PC-3 (cell line): ENCODE results near the gene ANKFN1.

Experiments used
- CTCF ChIP-seq: fragments of 300-600 bp; sonication (generic); conservative IDR thresholded peaks from 2 replicates; pipeline ENCODE4 v1.5.1; 2017; ENCODE audit warnings: antibody characterized with exemption, low read depth, mild to moderate bottlenecking, low read length
- EZH2 ChIP-seq: fragments of 300-600 bp; sonication (generic); IDR thresholded peaks from one replicate; pipeline ENCODE4 v1.6.1; 2017; ENCODE audit warnings: antibody characterized with exemption, mild to moderate bottlenecking, low read length; ENCODE audit not compliant: unreplicated experiment

- TF ChIP-seq CTCF (no peak), EZH2 (no peak)
Observed at GRCh38 chr17:56257075-56257474, 103.8 kb downstream of the ANKFN1 start.
